HCT116 (cell line): ENCODE measurements around the gene SDCBP2. TPM values are rescaled to one million over a fixed set of nuclear protein-coding genes. Genes with fewer than 3 reads are reported as not detected.

Experiments
- ATAC-seq: fragments of 200-7000 bp; cut with Tn5 transposase; 2 replicates; pipeline ENCODE4 v1.9.1; 2020; ENCODE audit warnings: mild to moderate bottlenecking, moderate library complexity
- BruUV-seq: library from RNA; stranded (reverse); fragments of 400-500 nt; replicated peaks from 2 replicates; lab custom pipeline; 2021; lab: Mats Ljungman, UMichigan
- CTCF ChIA-PET: fragments of 300-600 bp; sonication (Branson Sonifier 250); formaldehyde crosslinking; loops from one replicate; lab custom pipeline; 2021; ENCODE audit warnings: antibody characterized with exemption; lab: Charles Lee
- POLR2A ChIA-PET: fragments of 300-600, 350-600 bp; sonication (Branson Sonifier 250); formaldehyde crosslinking; loops from one replicate; lab custom pipeline; 2021; ENCODE audit warnings: antibody characterized with exemption; lab: Charles Lee
- RAD21 ChIA-PET, 2 experiments: fragments of 300-600 bp; sonication (Branson Sonifier 250); formaldehyde crosslinking; loops; one replicate each; lab custom pipeline; 2023; ENCODE audit warnings: low total read pairs in 2 of 2; ENCODE audit not compliant: uncharacterized antibody in 2 of 2, unreplicated experiment in 2 of 2, low non-redundant PET in 1 of 2; lab: Charles Lee
- DNase-seq: peaks from one replicate; pipeline ENCODE4 v3.0.0-alpha.2; 2010; ENCODE audit warnings: low read depth, low spot score
- H2AFZ ChIP-seq: fragments of 200-600 bp; shearing (Covaris generic), sonication (generic); 2 replicates; pipeline ENCODE4 v1.6.1; 2017; ENCODE audit warnings: low read depth, mixed run types, mixed read lengths, antibody characterized with exemption, low read length; ENCODE audit not compliant: poor library complexity, severe bottlenecking
- H3K27ac ChIP-seq: 2 replicates; pipeline ENCODE4 v1.5.1; 2012; ENCODE audit warnings: low read depth, low read length
- H3K27me3 ChIP-seq: fragments of 200-600 bp; sonication (generic); 2 replicates; pipeline ENCODE4 v1.6.1; 2016; ENCODE audit warnings: mixed run types, low read length, mixed read lengths; ENCODE audit not compliant: insufficient read depth
- H3K36me3 ChIP-seq, 2 experiments: fragments of 200-500 bp in 1 of 2; fragments of 200-600 bp in 1 of 2; sonication (Bioruptor generic) in 1 of 2; sonication (generic) in 1 of 2; 2 replicates each; pipeline versions ENCODE4 v1.5.1 to v1.6.1; 2014 to 2016; ENCODE audit warnings: low read length in 2 of 2, inconsistent platforms in 1 of 2, mixed read lengths in 1 of 2, mixed run types in 1 of 2; ENCODE audit not compliant: insufficient read depth in 2 of 2, control insufficient read depth in 1 of 2
- H3K4me1 ChIP-seq, 2 experiments: fragments of 200-600 bp in 1 of 2; sonication (generic) in 1 of 2; 2 replicates each; pipeline versions ENCODE4 v1.5.1 to v1.6.1; 2012 to 2017; ENCODE audit warnings: low read length in 2 of 2, inconsistent platforms in 1 of 2, mild to moderate bottlenecking in 1 of 2, mixed read lengths in 1 of 2, mixed run types in 1 of 2, moderate library complexity in 1 of 2; ENCODE audit not compliant: insufficient read depth in 2 of 2, control insufficient read depth in 1 of 2
- H3K4me2 ChIP-seq: fragments of 200-600 bp; sonication (generic); 2 replicates; pipeline ENCODE4 v1.6.1; 2017; ENCODE audit warnings: mixed run types, low read length, mixed read lengths
- H3K4me3 ChIP-seq, 2 experiments: fragments of 200-600 bp in 1 of 2; sonication (generic) in 1 of 2; replicated peaks in 1 of 2; 2 replicates each; pipeline ENCODE4 v1.5.1; 2011 to 2016; ENCODE audit warnings: low read length in 2 of 2, control low read depth in 1 of 2, low read depth in 1 of 2, mild to moderate bottlenecking in 1 of 2, mixed read lengths in 1 of 2, mixed run types in 1 of 2
- H3K79me2 ChIP-seq: fragments of 200-600 bp; sonication (generic); 2 replicates; pipeline ENCODE4 v1.6.1; 2017; ENCODE audit warnings: mild to moderate bottlenecking, mixed run types, low read length, moderate library complexity, mixed read lengths; ENCODE audit not compliant: insufficient read depth
- H3K9ac ChIP-seq: fragments of 200-600 bp; sonication (generic); 2 replicates; pipeline ENCODE4 v1.6.1; 2016; ENCODE audit warnings: low read length, mixed read lengths
- H3K9me2 ChIP-seq: fragments of 200-600 bp; sonication (generic), shearing (Covaris generic); 2 replicates; pipeline ENCODE4 v1.6.1; 2017; ENCODE audit warnings: mixed run types, mild to moderate bottlenecking, moderate library complexity; ENCODE audit not compliant: insufficient read depth
- H3K9me3 ChIP-seq, 2 experiments: fragments of 200-500 bp in 1 of 2; fragments of 200-600 bp in 1 of 2; sonication (Bioruptor generic) in 1 of 2; sonication (generic) in 1 of 2; 2 replicates each; pipeline ENCODE4 v1.6.1; 2014 to 2017; ENCODE audit warnings: low read length in 2 of 2, mixed read lengths in 2 of 2, inconsistent platforms in 1 of 2, low read depth in 1 of 2, mild to moderate bottlenecking in 1 of 2, mixed run types in 1 of 2, moderate library complexity in 1 of 2; ENCODE audit not compliant: control insufficient read depth in 1 of 2, insufficient read depth in 1 of 2
- H4K20me1 ChIP-seq: fragments of 200-600 bp; sonication (generic), shearing (Covaris generic); 2 replicates; pipeline ENCODE4 v1.6.1; 2017; ENCODE audit warnings: mixed run types, mild to moderate bottlenecking, moderate library complexity; ENCODE audit not compliant: insufficient read depth
- ELF1 ChIP-seq: IDR thresholded peaks from 2 replicates; pipeline ENCODE4 v1.6.1; 2012; ENCODE audit warnings: low read depth, borderline replicate concordance
- EZH2 ChIP-seq: fragments of 200-600 bp; sonication (generic); IDR thresholded peaks from 2 replicates; pipeline ENCODE4 v1.6.1; 2017; ENCODE audit warnings: antibody characterized with exemption, mixed run types
- EZH2phosphoT487 ChIP-seq: fragments of 200-600 bp; IDR thresholded peaks from 2 replicates; pipeline ENCODE4 v1.6.1; 2018; ENCODE audit warnings: antibody characterized with exemption, borderline replicate concordance
- FOSL1 ChIP-seq: IDR thresholded peaks from 2 replicates; pipeline ENCODE4 v1.6.1; 2012; ENCODE audit warnings: low read depth
- JUND ChIP-seq: IDR thresholded peaks from 2 replicates; pipeline ENCODE4 v1.6.1; 2012
- MAX ChIP-seq: IDR thresholded peaks from 2 replicates; pipeline ENCODE4 v1.6.1; 2012
- POLR2A ChIP-seq: IDR thresholded peaks from 2 replicates; pipeline ENCODE4 v1.7.0; 2011; ENCODE audit warnings: borderline replicate concordance; ENCODE audit not compliant: insufficient read depth, insufficient read length; ENCODE audit errors: extremely low read depth
- POLR2AphosphoS5 ChIP-seq: IDR thresholded peaks from 2 replicates; pipeline ENCODE4 v1.6.1; 2011; ENCODE audit warnings: mild to moderate bottlenecking, low read depth, low read length, moderate library complexity
- SIN3A ChIP-seq: IDR thresholded peaks from 2 replicates; pipeline ENCODE4 v1.6.1; 2012; ENCODE audit warnings: low read depth
- SP1 ChIP-seq: IDR thresholded peaks from 2 replicates; pipeline ENCODE4 v1.6.1; 2012; ENCODE audit warnings: low read depth
- SRF ChIP-seq: IDR thresholded peaks from 2 replicates; pipeline ENCODE4 v1.6.1; 2012; ENCODE audit warnings: low read depth
- TCF7L2 ChIP-seq: IDR thresholded peaks from 2 replicates; pipeline ENCODE4 v1.7.0; 2011; ENCODE audit warnings: borderline replicate concordance, inconsistent platforms; ENCODE audit not compliant: insufficient read depth, insufficient read length; ENCODE audit errors: extremely low read depth
- intact Hi-C: fragments of 100-400 bp; cut with micrococcal nuclease; formaldehyde crosslinking; loops from 2 replicates; pipeline ENCODE4 v1.10.0; 2022
- total RNA-seq: library from RNA; stranded (reverse); gene quantifications from one replicate; pipeline ENCODE4 v1.2.1, GENCODE V29; 2021; ENCODE audit not compliant: unreplicated experiment
- TF ChIP-seq, protein P1 (sequence below): IDR thresholded peaks from 2 replicates; pipeline ENCODE4 v1.6.1; 2012; ENCODE audit warnings: low read depth

SDCBP2 gene
- total RNA-seq, 1 experiment from 2014 or later: 3.4 TPM

DNA sequence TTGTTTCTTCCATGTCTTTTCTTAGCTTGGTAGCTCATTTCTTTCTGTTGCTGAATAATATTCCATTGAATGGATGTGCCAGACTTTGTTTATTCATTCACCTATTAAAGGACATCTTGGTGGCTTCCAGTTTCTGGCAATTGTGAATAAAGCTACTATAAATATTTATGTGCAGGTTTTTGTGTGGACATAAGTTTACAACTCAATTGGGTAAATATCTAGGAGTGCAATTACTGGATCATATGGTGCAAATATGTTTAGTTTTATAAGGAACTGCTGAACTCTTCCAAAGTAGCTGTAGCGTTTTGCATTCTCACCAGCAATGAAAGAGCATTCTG lies 16.8 kb upstream of the SDCBP2 start:
- H2AFZ ChIP-seq: no peak overlapping the region
- intact Hi-C loops: no loop called here
- H3K36me3 ChIP-seq: 0 out of 4 replicates have a peak, but pooled peaks cover 0 to 3% of the 10 kb centered on the region in 2 experiments
- no peak overlapping the region for H3K4me3 ChIP-seq
- no peaks in the 10 kb centered on the region for H3K9me3 ChIP-seq
- POLR2A ChIA-PET: no interaction called here
- no TSS peak for BruUV-seq
- ATAC-seq (no peak), DNase-seq (no peak)
- RAD21 ChIA-PET: no interaction called here
- no peak overlapping the region for H3K9ac ChIP-seq
- TF ChIP-seq ELF1 (no peak), SP1 (no peak), POLR2AphosphoS5 (no peak), EZH2 (no peak), FOSL1 (no peak), POLR2A (no peak), MAX (no peak), TCF7L2 (no peak), JUND (no peak), EZH2phosphoT487 (no peak), SRF (no peak), SIN3A (no peak)
- TF ChIP-seq, protein P1, sequence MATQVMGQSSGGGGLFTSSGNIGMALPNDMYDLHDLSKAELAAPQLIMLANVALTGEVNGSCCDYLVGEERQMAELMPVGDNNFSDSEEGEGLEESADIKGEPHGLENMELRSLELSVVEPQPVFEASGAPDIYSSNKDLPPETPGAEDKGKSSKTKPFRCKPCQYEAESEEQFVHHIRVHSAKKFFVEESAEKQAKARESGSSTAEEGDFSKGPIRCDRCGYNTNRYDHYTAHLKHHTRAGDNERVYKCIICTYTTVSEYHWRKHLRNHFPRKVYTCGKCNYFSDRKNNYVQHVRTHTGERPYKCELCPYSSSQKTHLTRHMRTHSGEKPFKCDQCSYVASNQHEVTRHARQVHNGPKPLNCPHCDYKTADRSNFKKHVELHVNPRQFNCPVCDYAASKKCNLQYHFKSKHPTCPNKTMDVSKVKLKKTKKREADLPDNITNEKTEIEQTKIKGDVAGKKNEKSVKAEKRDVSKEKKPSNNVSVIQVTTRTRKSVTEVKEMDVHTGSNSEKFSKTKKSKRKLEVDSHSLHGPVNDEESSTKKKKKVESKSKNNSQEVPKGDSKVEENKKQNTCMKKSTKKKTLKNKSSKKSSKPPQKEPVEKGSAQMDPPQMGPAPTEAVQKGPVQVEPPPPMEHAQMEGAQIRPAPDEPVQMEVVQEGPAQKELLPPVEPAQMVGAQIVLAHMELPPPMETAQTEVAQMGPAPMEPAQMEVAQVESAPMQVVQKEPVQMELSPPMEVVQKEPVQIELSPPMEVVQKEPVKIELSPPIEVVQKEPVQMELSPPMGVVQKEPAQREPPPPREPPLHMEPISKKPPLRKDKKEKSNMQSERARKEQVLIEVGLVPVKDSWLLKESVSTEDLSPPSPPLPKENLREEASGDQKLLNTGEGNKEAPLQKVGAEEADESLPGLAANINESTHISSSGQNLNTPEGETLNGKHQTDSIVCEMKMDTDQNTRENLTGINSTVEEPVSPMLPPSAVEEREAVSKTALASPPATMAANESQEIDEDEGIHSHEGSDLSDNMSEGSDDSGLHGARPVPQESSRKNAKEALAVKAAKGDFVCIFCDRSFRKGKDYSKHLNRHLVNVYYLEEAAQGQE: no peak
- H3K4me1 ChIP-seq: peaks cover 0 to 5% of the 10 kb centered on the region in 2 experiments; a peak in 1 of 4 replicates
- peaks cover 22% of the 10 kb centered on the region; the same call in 1 of the 2 replicates for H3K79me2 ChIP-seq
- no peak overlapping the region for H3K4me2 ChIP-seq
- CTCF ChIA-PET: no interaction called here
- H3K27me3 ChIP-seq: no peaks in the 10 kb centered on the region
- H3K9me2 ChIP-seq: no peaks in the 10 kb centered on the region
- no peak overlapping the region for H3K27ac ChIP-seq
- H4K20me1 ChIP-seq: no peaks in the 10 kb centered on the region
